ENCODE data around the gene CEP350. TPM values are rescaled to one million over a fixed set of nuclear protein-coding genes. Genes with fewer than 3 reads are reported as not detected.

The CEP350 gene
- total and polyA plus RNA-seq, 2 of the 13 experiments (the other 11 are each of a cell fraction or from before 2014, with no cell fraction given) = 7.6 to 35.9 TPM

DNA sequence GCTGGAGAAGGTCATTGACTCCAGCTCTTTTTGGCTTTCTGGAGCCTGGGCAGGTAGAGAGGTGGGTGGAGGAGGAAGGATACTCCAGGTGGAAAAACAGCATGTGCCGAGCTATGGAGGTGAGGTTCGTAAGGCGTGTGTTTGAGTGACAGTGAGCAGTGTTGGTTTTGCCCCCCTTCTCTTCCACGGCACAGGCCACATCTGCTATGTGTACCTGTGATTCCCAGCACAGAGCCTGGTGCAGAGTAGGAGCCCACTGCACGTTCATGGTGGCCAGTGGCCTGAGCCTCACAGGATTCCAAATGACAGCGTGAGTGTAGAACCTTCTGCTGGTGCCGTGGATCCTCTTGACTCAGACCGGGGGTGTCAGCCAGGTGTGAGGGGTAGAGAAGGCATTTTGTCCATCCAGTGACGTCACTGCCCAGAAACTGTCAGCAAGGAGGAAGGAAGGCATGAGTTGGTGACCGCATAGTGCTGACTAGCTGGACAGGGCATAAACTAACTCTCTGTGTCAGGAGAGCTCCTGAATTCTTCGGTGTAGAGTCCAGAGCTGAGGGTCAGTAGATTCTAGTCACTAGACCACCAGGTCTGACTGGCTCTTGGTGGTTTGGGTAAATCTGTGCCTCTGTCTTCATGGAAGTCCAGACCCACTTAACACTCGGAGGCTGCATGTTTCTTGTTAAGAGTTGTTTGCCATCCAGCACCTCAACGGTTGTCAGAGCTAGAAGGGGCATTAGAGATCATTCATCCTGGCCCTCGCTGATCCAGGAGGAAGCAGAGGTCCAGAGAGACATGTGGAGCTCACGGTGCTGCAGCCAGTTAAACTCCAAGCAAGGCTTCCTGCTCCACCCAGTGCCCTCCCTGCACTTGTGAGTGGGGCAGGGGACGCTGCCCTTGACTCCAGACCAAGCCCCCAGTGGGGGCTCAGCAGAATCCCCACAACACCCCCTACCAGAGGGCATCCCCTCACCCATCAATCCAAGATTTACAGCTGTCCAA lies 203.8 kb downstream of the CEP350 start (continued):
- TF ChIP-seq, protein P1, sequence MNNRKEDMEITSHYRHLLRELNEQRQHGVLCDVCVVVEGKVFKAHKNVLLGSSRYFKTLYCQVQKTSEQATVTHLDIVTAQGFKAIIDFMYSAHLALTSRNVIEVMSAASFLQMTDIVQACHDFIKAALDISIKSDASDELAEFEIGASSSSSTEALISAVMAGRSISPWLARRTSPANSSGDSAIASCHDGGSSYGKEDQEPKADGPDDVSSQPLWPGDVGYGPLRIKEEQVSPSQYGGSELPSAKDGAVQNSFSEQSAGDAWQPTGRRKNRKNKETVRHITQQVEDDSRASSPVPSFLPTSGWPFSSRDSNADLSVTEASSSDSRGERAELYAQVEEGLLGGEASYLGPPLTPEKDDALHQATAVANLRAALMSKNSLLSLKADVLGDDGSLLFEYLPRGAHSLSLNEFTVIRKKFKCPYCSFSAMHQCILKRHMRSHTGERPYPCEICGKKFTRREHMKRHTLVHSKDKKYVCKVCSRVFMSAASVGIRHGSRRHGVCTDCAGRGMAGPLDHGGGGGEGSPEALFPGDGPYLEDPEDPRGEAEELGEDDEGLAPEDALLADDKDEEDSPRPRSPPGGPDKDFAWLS (CRISPR knock-in tag; IDR thresholded peaks at IDR 0.05; ENCODE audit: borderline replicate concordance) = no peak
- TF ChIP-seq ZFAT (CRISPR knock-in tag; conservative IDR thresholded peaks at IDR 0.05) (no peak), ZNF33B (CRISPR knock-in tag; IDR thresholded peaks at IDR 0.05) (no peak), ZNF703 (CRISPR knock-in tag; IDR thresholded peaks at IDR 0.05; ENCODE audit: borderline replicate concordance) (no peak), AKAP8 (CRISPR knock-in tag; IDR thresholded peaks at IDR 0.05) (no peak), FOXP1 (IDR thresholded peaks at IDR 0.05) (no peak), FOXP1 (CRISPR knock-in tag; IDR thresholded peaks at IDR 0.05) (no peak), ZNF253 (CRISPR knock-in tag; IDR thresholded peaks at IDR 0.05; ENCODE audit: borderline replicate concordance) (no peak), SIX4 (CRISPR knock-in tag; IDR thresholded peaks at IDR 0.05) (no peak), SCMH1 (CRISPR knock-in tag; IDR thresholded peaks at IDR 0.05; ENCODE audit: borderline replicate concordance) (no peak), ZNF318 (CRISPR knock-in tag; IDR thresholded peaks at IDR 0.05) (no peak), FOSL1 (CRISPR knock-in tag; IDR thresholded peaks at IDR 0.05; ENCODE audit: borderline replicate concordance) (no peak), SP5 (CRISPR knock-in tag; IDR thresholded peaks at IDR 0.05; ENCODE audit: borderline replicate concordance, low read depth) (no peak)
- TF ChIP-seq, protein P2, sequence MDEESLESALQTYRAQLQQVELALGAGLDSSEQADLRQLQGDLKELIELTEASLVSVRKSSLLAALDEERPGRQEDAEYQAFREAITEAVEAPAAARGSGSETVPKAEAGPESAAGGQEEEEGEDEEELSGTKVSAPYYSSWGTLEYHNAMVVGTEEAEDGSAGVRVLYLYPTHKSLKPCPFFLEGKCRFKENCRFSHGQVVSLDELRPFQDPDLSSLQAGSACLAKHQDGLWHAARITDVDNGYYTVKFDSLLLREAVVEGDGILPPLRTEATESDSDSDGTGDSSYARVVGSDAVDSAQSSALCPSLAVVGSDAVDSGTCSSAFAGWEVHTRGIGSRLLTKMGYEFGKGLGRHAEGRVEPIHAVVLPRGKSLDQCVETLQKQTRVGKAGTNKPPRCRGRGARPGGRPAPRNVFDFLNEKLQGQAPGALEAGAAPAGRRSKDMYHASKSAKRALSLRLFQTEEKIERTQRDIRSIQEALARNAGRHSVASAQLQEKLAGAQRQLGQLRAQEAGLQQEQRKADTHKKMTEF (CRISPR knock-in tag; IDR thresholded peaks at IDR 0.05) = no peak
- TF ChIP-seq, protein P3, sequence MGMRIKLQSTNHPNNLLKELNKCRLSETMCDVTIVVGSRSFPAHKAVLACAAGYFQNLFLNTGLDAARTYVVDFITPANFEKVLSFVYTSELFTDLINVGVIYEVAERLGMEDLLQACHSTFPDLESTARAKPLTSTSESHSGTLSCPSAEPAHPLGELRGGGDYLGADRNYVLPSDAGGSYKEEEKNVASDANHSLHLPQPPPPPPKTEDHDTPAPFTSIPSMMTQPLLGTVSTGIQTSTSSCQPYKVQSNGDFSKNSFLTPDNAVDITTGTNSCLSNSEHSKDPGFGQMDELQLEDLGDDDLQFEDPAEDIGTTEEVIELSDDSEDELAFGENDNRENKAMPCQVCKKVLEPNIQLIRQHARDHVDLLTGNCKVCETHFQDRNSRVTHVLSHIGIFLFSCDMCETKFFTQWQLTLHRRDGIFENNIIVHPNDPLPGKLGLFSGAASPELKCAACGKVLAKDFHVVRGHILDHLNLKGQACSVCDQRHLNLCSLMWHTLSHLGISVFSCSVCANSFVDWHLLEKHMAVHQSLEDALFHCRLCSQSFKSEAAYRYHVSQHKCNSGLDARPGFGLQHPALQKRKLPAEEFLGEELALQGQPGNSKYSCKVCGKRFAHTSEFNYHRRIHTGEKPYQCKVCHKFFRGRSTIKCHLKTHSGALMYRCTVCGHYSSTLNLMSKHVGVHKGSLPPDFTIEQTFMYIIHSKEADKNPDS (CRISPR knock-in tag; IDR thresholded peaks at IDR 0.05) = no peak
